GM23248 (cell line): ENCODE data around the gene REXO4.
"Not testable (repeated sequence)": the region's sequence is repeated elsewhere in the genome, so short reads cannot be mapped to it uniquely, and the experiment has no call there.

Experiments used
- EZH2 ChIP-seq: fragments of 200-600 bp; sonication (generic); IDR thresholded peaks from 2 replicates; pipeline ENCODE4 v1.6.1; 2018; ENCODE audit warnings: antibody characterized with exemption, mild to moderate bottlenecking; ENCODE audit not compliant: insufficient read depth, poor library complexity, severe bottlenecking
- EZH2phosphoT487 ChIP-seq: fragments of 200-600 bp; sonication (generic); IDR thresholded peaks from 2 replicates; pipeline ENCODE4 v1.6.1; 2018; ENCODE audit warnings: antibody characterized with exemption, moderate library complexity, mild to moderate bottlenecking, low read depth; ENCODE audit not compliant: insufficient read depth

DNA sequence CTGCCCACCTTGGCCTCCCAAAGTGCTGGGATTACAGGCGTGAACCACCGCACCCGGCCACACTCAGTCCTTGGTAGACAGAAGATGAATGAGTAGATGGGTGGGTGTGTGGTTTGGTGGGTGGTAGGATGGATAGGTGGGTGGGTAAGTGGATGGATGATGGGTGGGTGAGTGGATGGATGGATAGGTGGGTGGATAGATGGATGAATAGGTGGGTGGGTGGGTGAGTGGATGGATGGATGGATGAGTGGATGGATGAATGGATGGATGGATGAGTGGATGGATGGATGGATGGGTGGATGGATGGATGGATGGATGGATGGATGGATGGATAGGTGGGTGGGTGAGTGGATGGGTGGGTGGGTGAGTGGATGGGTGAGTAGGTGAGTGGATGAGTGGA lies 25.5 kb downstream of the REXO4 start:
- not testable (repeated sequence) for TF ChIP-seq EZH2, EZH2phosphoT487
